Activated B cell treated with CpG ODN at 0.5 μM for 24 hours (primary cell): ENCODE data around the gene DUSP6. TPM values are rescaled to one million over a fixed set of nuclear protein-coding genes. Genes with fewer than 3 reads are reported as not detected.

Experiments used
- ATAC-seq: fragments of 200-7000 bp; cut with Tn5 transposase; one replicate; pipeline ENCODE4 v1.10.0; 2021; ENCODE audit warnings: low read depth, mild to moderate bottlenecking, moderate library complexity
- CTCF ChIA-PET: fragments of 350-600 bp; sonication (Branson Sonifier 250); formaldehyde crosslinking; loops from one replicate; lab custom pipeline; 2021; ENCODE audit warnings: antibody characterized with exemption; lab: Charles Lee
- POLR2A ChIA-PET: fragments of 350-600 bp; sonication (Branson Sonifier 250); formaldehyde crosslinking; loops from one replicate; lab custom pipeline; 2021; ENCODE audit warnings: antibody characterized with exemption; lab: Charles Lee
- DNase-seq: peaks from one replicate; pipeline ENCODE4 v3.0.0; 2022
- H3K27ac Mint-ChIP-seq: one replicate; pipeline ENCODE4 v1.8.0; 2020; ENCODE audit warnings: mixed read lengths
- H3K27me3 Mint-ChIP-seq: one replicate; pipeline ENCODE4 v1.8.0; 2021; ENCODE audit warnings: mixed read lengths
- H3K36me3 Mint-ChIP-seq: one replicate; pipeline ENCODE4 v1.8.0; 2021; ENCODE audit warnings: low read depth, mixed read lengths
- H3K4me1 Mint-ChIP-seq: one replicate; pipeline ENCODE4 v1.8.0; 2021; ENCODE audit warnings: mixed read lengths
- H3K4me3 Mint-ChIP-seq: one replicate; pipeline ENCODE4 v1.8.0; 2020; ENCODE audit warnings: mild to moderate bottlenecking, mixed read lengths
- H3K9me3 Mint-ChIP-seq: one replicate; pipeline ENCODE4 v1.8.0; 2020; ENCODE audit warnings: mixed read lengths
- intact Hi-C: fragments of 100-400 bp; cut with micrococcal nuclease; formaldehyde crosslinking; loops from one replicate; pipeline ENCODE4 v1.15.1; 2024
- total RNA-seq: library from RNA; stranded (reverse); gene quantifications from 2 replicates; pipeline ENCODE4 v1.2.3, GENCODE V29; 2022
- TF ChIP-seq, protein P1 (sequence below): fragments of 200-600 bp; IDR thresholded peaks from one replicate; pipeline ENCODE4 v1.8.0; 2022; ENCODE audit warnings: antibody characterized with exemption, mild to moderate bottlenecking

DUSP6 gene
- total RNA-seq, 1 donor from 2014 or later, result 1.6 TPM

DNA sequence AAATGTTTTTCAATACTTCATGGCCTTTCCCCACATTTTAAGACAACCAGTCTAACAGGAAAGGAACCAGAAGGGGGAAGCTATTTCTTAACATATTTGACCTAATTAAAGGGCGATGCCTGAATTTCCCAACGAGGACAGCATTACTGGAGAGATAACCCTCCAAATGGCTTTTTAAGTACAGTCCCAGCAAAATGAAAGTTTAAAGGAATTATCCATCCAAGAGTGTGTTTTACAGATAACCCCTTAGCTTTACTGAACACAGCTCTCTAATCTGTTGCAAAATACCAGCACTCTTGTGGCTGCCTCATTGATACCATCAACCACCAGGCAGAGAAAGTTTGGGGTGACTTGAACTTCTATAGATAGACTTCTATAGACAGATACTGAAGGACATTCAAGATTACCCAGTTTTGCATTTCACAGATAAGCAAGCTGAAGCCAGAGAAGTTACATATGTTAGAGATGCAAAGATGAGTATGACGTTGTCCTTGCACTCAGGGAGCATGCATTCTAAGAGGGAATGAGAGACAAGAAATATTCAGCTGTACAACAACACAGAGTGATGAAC is 41.3 kb upstream of the DUSP6 start:
- H3K27me3 Mint-ChIP-seq, result no peaks in the 10 kb centered on the region
- POLR2A ChIA-PET, result no interaction called here
- peaks cover 17% of the 10 kb centered on the region for H3K4me1 Mint-ChIP-seq
- H3K27ac Mint-ChIP-seq, result no peak overlapping the region
- no peaks in the 10 kb centered on the region for H3K36me3 Mint-ChIP-seq
- intact Hi-C loops, result no loop called here
- no peak for DNase-seq
- ATAC-seq, result no peak
- no peak overlapping the region for H3K4me3 Mint-ChIP-seq
- H3K9me3 Mint-ChIP-seq, result no peaks in the 10 kb centered on the region
- TF ChIP-seq, protein P1, sequence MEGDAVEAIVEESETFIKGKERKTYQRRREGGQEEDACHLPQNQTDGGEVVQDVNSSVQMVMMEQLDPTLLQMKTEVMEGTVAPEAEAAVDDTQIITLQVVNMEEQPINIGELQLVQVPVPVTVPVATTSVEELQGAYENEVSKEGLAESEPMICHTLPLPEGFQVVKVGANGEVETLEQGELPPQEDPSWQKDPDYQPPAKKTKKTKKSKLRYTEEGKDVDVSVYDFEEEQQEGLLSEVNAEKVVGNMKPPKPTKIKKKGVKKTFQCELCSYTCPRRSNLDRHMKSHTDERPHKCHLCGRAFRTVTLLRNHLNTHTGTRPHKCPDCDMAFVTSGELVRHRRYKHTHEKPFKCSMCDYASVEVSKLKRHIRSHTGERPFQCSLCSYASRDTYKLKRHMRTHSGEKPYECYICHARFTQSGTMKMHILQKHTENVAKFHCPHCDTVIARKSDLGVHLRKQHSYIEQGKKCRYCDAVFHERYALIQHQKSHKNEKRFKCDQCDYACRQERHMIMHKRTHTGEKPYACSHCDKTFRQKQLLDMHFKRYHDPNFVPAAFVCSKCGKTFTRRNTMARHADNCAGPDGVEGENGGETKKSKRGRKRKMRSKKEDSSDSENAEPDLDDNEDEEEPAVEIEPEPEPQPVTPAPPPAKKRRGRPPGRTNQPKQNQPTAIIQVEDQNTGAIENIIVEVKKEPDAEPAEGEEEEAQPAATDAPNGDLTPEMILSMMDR, result no peak
- CTCF ChIA-PET, result no interaction called here

DNA sequence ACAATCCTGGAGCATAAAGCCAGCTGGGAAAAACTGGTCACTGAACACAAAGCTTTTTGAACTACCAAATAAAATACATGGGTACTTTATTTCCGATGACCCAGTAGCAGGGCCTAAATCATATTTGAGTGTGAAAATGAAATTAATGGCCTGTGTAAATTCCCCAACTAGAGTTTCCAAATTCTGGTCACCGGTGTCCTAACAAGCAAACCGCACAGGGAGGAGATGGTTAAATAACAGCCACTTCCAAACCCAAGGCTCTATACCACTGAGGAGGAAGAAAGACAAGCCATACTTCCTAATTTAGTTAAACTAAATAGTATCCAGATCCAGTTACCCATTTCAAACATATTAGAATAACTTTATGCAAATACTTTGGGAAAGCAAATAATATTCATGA is 40.1 kb upstream of the DUSP6 start:
- intact Hi-C loops, result no loop called here
- POLR2A ChIA-PET, result no interaction called here
- DNase-seq (no peak), ATAC-seq (no peak)
- Mint-ChIP-seq H3K27ac (no peak overlapping the region), H3K27me3 (no peaks in the 10 kb centered on the region), H3K36me3 (no peaks in the 10 kb centered on the region), H3K4me1 (peaks cover 10% of the 10 kb centered on the region), H3K4me3 (no peak overlapping the region), H3K9me3 (no peaks in the 10 kb centered on the region)
- TF ChIP-seq, protein P1, result no peak
- CTCF ChIA-PET, result no interaction called here

DNA sequence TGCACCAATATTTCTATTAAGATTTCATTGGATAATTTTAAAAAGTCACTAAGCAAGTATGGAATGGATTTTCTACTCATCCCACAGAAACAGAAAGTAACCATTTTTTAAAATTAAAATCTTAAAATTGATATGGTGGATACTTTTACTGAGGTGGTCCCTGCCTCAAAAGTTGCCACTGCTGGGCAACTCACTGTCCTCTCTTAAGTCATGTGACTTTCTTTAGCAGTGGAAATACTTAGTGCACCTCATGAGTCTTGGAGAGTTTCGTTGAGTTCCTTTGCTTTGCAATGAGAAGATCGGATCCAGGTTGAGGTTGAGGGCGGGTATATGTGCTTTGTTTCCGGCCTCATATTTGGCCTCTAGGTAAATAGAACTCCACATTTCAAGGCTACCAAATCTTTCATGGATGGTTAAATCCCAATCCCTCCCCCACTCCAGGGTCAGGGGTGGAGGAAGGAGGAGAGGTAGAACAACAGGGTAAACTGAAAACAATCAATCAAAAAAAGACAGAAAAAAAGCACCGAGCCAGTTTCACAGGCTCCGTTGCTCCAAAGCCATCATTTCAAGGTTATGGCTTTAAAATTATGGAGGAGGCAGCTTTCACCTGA is 39.5 kb upstream of the DUSP6 start:
- TF ChIP-seq, protein P1, result no peak
- Mint-ChIP-seq H3K27me3 (no peaks in the 10 kb centered on the region), H3K36me3 (no peaks in the 10 kb centered on the region), H3K27ac (no peak overlapping the region), H3K4me3 (no peak overlapping the region), H3K9me3 (no peaks in the 10 kb centered on the region), H3K4me1 (peaks cover 10% of the 10 kb centered on the region)
- ATAC-seq (no peak), DNase-seq (no peak)
- POLR2A ChIA-PET, result no interaction called here
- CTCF ChIA-PET, result no interaction called here
- intact Hi-C loops, result no loop called here

DNA sequence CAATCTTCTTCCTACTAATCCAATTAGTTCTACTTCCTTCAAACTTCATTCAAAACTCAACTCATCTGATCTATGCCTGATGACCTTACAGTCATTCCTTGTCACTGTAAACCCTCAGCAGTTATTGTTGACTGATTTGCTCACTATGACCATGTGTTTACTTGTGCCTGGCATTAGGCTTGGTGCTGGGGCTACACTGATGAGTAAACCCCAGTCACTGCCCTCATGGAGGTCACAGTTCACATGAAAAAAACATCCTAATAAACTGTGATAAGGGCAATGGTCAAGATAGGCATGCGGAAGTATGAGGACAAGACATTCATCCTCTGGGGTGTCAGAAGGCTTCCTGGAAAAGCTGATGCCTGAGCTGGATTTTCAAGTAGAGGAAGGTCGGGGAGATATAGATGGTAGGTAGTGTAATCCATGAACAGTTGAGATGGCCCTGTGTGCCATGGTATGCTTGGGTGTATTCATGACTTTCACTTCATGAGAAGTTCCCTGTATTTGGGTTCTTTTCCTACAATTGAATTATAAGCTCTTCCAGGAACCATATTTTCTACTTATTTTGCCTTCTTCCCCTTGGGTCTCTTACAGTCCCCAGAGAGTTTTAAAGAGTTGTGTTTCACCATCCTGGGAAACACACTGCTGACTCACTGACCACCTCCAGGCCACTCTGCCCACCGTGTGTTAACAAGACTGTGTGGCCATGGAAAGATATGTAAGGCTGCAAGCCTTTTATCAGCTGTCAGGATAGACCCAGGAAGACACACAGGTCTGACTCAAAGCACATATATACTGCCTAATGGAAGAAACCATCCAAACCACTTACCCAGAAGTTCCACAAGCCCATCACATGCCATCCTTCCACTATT is 38.7 kb upstream of the DUSP6 start:
- H3K9me3 Mint-ChIP-seq, result no peaks in the 10 kb centered on the region
- no peaks in the 10 kb centered on the region for H3K36me3 Mint-ChIP-seq
- CTCF ChIA-PET, result no interaction called here
- POLR2A ChIA-PET, result no interaction called here
- H3K4me1 Mint-ChIP-seq, result peaks cover 10% of the 10 kb centered on the region
- H3K4me3 Mint-ChIP-seq, result no peak overlapping the region
- intact Hi-C loops, result no loop called here
- ATAC-seq, result no peak
- no peak overlapping the region for H3K27ac Mint-ChIP-seq
- no peak for DNase-seq
- no peaks in the 10 kb centered on the region for H3K27me3 Mint-ChIP-seq
- TF ChIP-seq, protein P1, result no peak
